Hepatocyte (in vitro differentiated cells): ENCODE measurements around the gene DUOXA1. TPM values are rescaled to one million over a fixed set of nuclear protein-coding genes. Genes with fewer than 3 reads are reported as not detected.
"Not testable (repeated sequence)": the region's sequence is repeated elsewhere in the genome, so short reads cannot be mapped to it uniquely, and the experiment has no call there.

Experiments
- DNase-seq: peaks from one replicate; pipeline ENCODE4 v3.0.0-alpha.2; 2016; ENCODE audit warnings: low spot score
- H2AFZ ChIP-seq: fragments of 200-600 bp; sonication (generic); 2 replicates; pipeline ENCODE4 v1.6.0; 2016; ENCODE audit warnings: antibody characterized with exemption, mild to moderate bottlenecking
- H3K27ac ChIP-seq: fragments of 200-600 bp; sonication (generic); 2 replicates; pipeline ENCODE4 v1.5.1; 2016; ENCODE audit warnings: mild to moderate bottlenecking
- H3K27me3 ChIP-seq: fragments of 200-600 bp; sonication (generic); 2 replicates; pipeline ENCODE4 v1.6.1; 2016
- H3K36me3 ChIP-seq: fragments of 200-600 bp; sonication (generic); replicated peaks from 2 replicates; pipeline ENCODE4 v1.5.1; 2016; ENCODE audit warnings: low read depth; ENCODE audit not compliant: insufficient read depth
- H3K4me1 ChIP-seq: fragments of 200-600 bp; sonication (generic); 2 replicates; pipeline ENCODE4 v1.5.1; 2016; ENCODE audit warnings: mild to moderate bottlenecking, moderate library complexity; ENCODE audit not compliant: insufficient read depth
- H3K4me2 ChIP-seq: fragments of 200-600 bp; sonication (generic); 2 replicates; pipeline ENCODE4 v1.6.0; 2016
- H3K4me3 ChIP-seq: fragments of 200-600 bp; sonication (generic); 2 replicates; pipeline ENCODE4 v1.5.1; 2016; ENCODE audit warnings: mild to moderate bottlenecking
- H3K79me2 ChIP-seq: fragments of 200-600 bp; sonication (generic); 2 replicates; pipeline ENCODE4 v1.6.0; 2017; ENCODE audit warnings: mild to moderate bottlenecking
- H3K9me2 ChIP-seq: fragments of 200-600 bp; sonication (generic); replicated peaks from 2 replicates; pipeline ENCODE4 v1.6.0; 2017; ENCODE audit warnings: mild to moderate bottlenecking; ENCODE audit not compliant: insufficient read depth
- H3K9me3 ChIP-seq: fragments of 200-600 bp; sonication (generic); 2 replicates; pipeline ENCODE4 v1.5.1; 2016; ENCODE audit warnings: low read depth, mild to moderate bottlenecking
- H4K20me1 ChIP-seq: fragments of 200-600 bp; sonication (generic); 2 replicates; pipeline ENCODE4 v1.6.0; 2016; ENCODE audit warnings: mild to moderate bottlenecking; ENCODE audit not compliant: insufficient read depth, poor library complexity, severe bottlenecking
- EZH2 ChIP-seq: fragments of 200-600 bp; sonication (generic); IDR thresholded peaks from 2 replicates; pipeline ENCODE4 v1.6.1; 2016; ENCODE audit warnings: antibody characterized with exemption, mild to moderate bottlenecking, borderline replicate concordance
- EZH2phosphoT487 ChIP-seq: fragments of 200-600 bp; sonication (generic); IDR thresholded peaks from one replicate; pipeline ENCODE4 v1.6.1; 2018; ENCODE audit warnings: antibody characterized with exemption, mild to moderate bottlenecking, low read depth, moderate library complexity; ENCODE audit not compliant: unreplicated experiment, severe bottlenecking
- WGBS: methylation state at CpG from one replicate; pipeline ENCODE4 v1.1.6; 2016; ENCODE audit warnings: low lambda C conversion rate; ENCODE audit errors: missing lambda C conversion rate; 5-methylcytosine and 5-hydroxymethylcytosine counted together
- polyA plus RNA-seq: library from polyadenylated mRNA; unstranded; fragments of >200 nt; fragmentation: Nextera tagmentation; extraction: Ambion mirVana; gene quantifications from 2 replicates; pipeline ENCODE4 v1.2.1, GENCODE V29; 2016
- total RNA-seq: library from RNA; depleted of rRNA; stranded (reverse); fragments of >200 nt; gene quantifications from 2 replicates; pipeline ENCODE4 v1.2.3, GENCODE V29; 2014
- TF ChIP-seq, protein P1 (sequence below): fragments of 200-600 bp; sonication (generic); IDR thresholded peaks from 2 replicates; pipeline ENCODE4 v1.5.1; 2016; ENCODE audit warnings: antibody characterized with exemption, mild to moderate bottlenecking; ENCODE audit not compliant: poor library complexity

The DUOXA1 gene
- total and polyA plus RNA-seq, 2 experiments from 2014 or later = 10.9 to 15.2 TPM

DNA sequence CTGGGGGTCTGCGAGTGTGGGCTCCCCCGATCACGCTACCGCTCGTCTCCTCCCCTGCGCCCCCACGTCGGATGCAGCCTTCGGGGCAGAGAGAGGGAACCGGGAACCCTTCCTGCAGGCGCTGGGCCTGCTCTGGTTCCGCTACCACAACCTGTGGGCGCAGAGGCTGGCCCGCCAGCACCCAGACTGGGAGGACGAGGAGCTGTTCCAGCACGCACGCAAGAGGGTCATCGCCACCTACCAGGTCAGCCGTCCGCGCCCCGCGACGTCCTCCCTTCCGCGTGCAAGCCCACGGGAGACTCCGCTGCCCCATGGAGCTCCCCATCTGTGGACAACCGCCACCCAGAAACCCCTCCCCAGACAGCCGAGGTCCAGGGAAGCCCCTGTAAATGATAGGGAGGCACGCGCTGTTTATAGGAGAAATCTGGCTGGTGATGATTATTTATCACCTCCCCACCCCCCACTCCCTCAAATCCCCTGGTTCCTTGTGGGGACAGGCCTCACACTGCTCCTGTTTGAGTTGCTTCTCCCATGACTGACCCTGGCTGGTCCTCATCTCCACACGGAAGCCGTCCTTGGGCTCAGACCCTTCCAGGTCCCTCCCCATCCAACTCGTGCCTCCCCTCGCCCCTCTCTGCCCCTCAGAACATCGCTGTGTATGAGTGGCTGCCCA, 6.2 kb upstream of the DUOXA1 start:
- H3K27me3 ChIP-seq = peaks cover 20% of the 10 kb centered on the region
- H3K4me1 ChIP-seq, DNase-seq, H3K79me2 ChIP-seq, H2AFZ ChIP-seq, H3K36me3 ChIP-seq, H3K4me3 ChIP-seq, H4K20me1 ChIP-seq, H3K9me2 ChIP-seq, H3K9me3 ChIP-seq, H3K27ac ChIP-seq: not testable (repeated sequence)
- H3K4me2 ChIP-seq = peak overlapping the region; percentile 73
- TF ChIP-seq EZH2 = peak; percentile 41
- 61% methylated on average over 4 of the region's 37 CpGs for WGBS

DNA sequence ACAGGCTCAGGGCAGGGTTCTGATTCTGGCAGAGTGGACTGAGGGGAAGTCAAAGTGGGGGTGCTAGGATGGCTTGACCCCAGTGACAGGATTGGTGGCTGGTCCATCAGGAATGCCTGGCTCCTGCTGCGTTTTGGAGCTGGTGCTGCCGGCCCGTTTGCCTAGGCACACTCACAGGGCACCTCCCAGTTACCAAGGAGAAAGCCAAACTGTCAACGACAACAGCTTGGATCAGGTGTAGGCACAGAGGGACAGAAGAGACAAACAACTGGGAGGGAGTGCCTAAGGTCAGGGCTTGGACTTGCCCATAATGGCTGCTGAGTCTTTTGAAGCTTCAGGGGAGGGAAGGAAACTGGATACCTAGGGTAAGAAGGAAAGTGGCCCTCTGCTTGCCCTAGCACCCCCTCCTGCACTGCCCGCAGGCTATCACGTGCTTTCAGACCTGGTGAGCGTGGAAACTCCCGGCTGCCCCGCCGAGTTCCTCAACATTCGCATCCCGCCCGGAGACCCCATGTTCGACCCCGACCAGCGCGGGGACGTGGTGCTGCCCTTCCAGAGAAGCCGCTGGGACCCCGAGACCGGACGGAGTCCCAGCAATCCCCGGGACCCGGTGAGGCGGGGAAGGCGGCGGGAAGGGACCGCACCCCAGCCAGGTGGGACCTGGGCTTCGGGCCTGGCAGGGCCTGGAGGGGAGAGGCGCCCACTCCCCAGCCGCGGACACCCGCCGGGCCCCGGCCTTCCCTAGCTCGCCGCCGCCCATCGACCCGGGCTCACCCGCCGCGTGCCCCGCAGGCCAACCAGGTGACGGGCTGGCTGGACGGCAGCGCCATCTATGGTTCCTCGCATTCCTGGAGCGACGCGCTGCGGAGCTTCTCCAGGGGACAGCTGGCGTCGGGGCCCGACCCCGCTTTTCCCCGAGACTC, 5.3 kb upstream of the DUOXA1 start:
- no peaks in the 10 kb centered on the region for H3K79me2 ChIP-seq
- no peak overlapping the region for H2AFZ ChIP-seq
- WGBS = 24% methylated on average over 35 of the region's 57 CpGs
- DNase-seq = peak; percentile 58
- H3K27ac ChIP-seq = no peak overlapping the region
- TF ChIP-seq EZH2phosphoT487 = no peak
- TF ChIP-seq, protein P1, sequence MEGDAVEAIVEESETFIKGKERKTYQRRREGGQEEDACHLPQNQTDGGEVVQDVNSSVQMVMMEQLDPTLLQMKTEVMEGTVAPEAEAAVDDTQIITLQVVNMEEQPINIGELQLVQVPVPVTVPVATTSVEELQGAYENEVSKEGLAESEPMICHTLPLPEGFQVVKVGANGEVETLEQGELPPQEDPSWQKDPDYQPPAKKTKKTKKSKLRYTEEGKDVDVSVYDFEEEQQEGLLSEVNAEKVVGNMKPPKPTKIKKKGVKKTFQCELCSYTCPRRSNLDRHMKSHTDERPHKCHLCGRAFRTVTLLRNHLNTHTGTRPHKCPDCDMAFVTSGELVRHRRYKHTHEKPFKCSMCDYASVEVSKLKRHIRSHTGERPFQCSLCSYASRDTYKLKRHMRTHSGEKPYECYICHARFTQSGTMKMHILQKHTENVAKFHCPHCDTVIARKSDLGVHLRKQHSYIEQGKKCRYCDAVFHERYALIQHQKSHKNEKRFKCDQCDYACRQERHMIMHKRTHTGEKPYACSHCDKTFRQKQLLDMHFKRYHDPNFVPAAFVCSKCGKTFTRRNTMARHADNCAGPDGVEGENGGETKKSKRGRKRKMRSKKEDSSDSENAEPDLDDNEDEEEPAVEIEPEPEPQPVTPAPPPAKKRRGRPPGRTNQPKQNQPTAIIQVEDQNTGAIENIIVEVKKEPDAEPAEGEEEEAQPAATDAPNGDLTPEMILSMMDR = peak; percentile 34
- H3K36me3 ChIP-seq = no peaks in the 10 kb centered on the region
- no peaks in the 10 kb centered on the region for H4K20me1 ChIP-seq
- no peak overlapping the region for H3K4me3 ChIP-seq
- H3K9me2 ChIP-seq = no peaks in the 10 kb centered on the region
- peaks cover 29% of the 10 kb centered on the region for H3K27me3 ChIP-seq
- H3K4me2 ChIP-seq = peak overlapping the region; percentile 73
- H3K9me3 ChIP-seq = no peaks in the 10 kb centered on the region
- H3K4me1 ChIP-seq = peaks cover 6% of the 10 kb centered on the region

DNA sequence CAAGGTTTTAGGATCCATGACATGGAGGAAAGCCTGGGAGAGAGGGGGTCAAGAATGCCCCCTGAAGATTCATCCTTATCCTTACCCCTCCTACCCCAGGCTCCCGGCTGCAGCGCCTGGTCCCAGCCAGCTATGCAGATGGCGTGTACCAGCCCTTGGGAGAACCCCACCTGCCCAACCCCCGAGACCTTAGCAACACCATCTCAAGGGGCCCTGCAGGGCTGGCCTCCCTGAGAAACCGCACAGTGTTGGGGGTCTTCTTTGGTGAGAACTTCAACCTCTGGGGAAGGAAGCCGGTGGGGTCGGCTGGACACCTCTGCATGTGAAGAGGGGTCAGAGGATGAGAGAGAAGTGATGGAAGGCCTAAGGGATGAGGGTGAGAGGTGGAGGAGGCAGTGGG, 4.4 kb upstream of the DUOXA1 start:
- no peak overlapping the region for H2AFZ ChIP-seq
- no peak overlapping the region for H3K4me3 ChIP-seq
- H3K79me2 ChIP-seq = no peaks in the 10 kb centered on the region
- H3K9me2 ChIP-seq = no peaks in the 10 kb centered on the region
- 94% methylated on average over 7 of the region's 7 CpGs for WGBS
- no peaks in the 10 kb centered on the region for H3K36me3 ChIP-seq
- no peak overlapping the region for H3K27ac ChIP-seq
- H3K4me2 ChIP-seq = no peak overlapping the region
- H3K27me3 ChIP-seq = peaks cover 38% of the 10 kb centered on the region
- H3K9me3 ChIP-seq = no peaks in the 10 kb centered on the region
- TF ChIP-seq EZH2phosphoT487 = no peak
- TF ChIP-seq, protein P1 = no peak
- TF ChIP-seq EZH2 = no peak
- DNase-seq = no peak
- H4K20me1 ChIP-seq = no peaks in the 10 kb centered on the region
- peaks cover 15% of the 10 kb centered on the region for H3K4me1 ChIP-seq

DNA sequence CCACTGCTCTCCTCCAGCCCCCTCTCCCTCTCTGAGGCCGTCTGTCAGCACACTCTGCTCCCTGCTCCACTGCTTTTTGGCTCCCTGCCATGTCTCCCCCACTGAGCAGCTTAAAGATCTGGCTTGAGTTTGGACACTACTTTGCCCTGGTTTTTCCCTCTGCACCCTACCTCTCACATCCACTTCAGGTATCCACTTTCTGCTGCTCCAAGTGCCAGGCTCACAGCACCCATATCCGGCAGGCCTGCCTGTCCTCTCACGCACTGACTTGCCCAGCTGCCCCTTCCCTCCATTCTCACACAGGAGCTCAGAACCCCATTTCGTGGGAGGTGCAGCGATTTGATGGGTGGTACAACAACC, 3.9 kb upstream of the DUOXA1 start:
- Histone ChIP-seq H3K27ac (no peak overlapping the region), H3K79me2 (no peaks in the 10 kb centered on the region), H2AFZ (no peak overlapping the region), H4K20me1 (no peaks in the 10 kb centered on the region), H3K4me1 (peaks cover 20% of the 10 kb centered on the region), H3K9me2 (no peaks in the 10 kb centered on the region), H3K4me2 (no peak overlapping the region), H3K4me3 (no peak overlapping the region), H3K9me3 (no peaks in the 10 kb centered on the region), H3K27me3 (peaks cover 43% of the 10 kb centered on the region), H3K36me3 (no peaks in the 10 kb centered on the region)
- TF ChIP-seq, protein P1 = no peak
- TF ChIP-seq EZH2 = no peak
- TF ChIP-seq EZH2phosphoT487 = no peak
- no peak for DNase-seq
- 86% methylated on average over 5 of the region's 5 CpGs for WGBS
